Measurements from ENCODE around the gene DENND4C. TPM values are rescaled to one million over a fixed set of nuclear protein-coding genes. Genes with fewer than 3 reads are reported as not detected.
"Not testable (repeated sequence)": the region's sequence is repeated elsewhere in the genome, so short reads cannot be mapped to it uniquely, and the experiment has no call there.

DENND4C gene
- total RNA-seq, 2 donors from 2014 or later, result 18.1 to 22.6 TPM

DNA sequence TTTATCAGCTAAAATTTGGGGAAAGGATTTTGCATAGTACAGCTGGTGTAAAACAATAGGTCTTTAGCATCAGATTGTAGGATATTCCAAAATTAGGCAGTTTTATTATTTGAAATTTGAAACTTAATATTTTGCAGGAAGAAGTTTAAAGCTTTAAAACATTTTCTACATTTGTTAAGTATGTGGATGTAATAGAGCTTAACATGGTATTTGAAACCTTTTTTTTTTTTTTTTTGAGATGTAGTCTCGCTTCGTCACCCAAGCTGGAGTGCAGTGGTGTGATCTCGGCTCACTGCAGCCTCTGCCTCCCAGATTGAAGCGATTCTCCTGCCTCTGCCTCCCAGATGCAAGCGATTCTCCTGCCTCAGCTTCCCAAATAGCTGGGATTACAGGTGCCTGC is 2.9 kb downstream of the DENND4C start:
- H3K4me3 Mint-ChIP-seq, result no peak overlapping the region
- H3K9me3 Mint-ChIP-seq, result no peaks in the 10 kb centered on the region
- H3K27me3 Mint-ChIP-seq, result no peaks in the 10 kb centered on the region
- H3K27ac Mint-ChIP-seq, result no peak overlapping the region
- no peaks in the 10 kb centered on the region for H3K4me1 Mint-ChIP-seq
- ATAC-seq (replicated peaks), result no peak
- no peaks in the 10 kb centered on the region for H3K36me3 Mint-ChIP-seq (ENCODE audit: low read depth)

DNA sequence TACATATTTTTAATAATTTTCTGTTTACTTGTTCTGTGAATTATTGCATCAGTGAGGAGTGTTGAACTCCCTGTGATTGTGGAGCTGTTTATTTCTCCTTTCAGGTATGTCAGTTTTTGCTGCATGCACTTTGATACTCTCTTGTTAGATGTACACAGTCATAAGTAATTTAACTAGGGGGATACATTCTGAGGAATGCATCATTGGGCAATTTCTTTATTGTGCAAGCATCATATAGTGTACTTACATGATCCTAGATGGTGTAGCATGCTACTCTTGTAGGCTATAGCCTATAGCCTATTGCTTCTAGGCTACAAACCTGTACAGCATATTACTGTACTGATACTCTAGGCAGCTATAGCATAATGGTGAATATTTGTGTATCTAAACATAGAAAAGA is 9.5 kb downstream of the DENND4C start:
- H3K27me3 Mint-ChIP-seq, result no peaks in the 10 kb centered on the region
- H3K27ac Mint-ChIP-seq, result no peak overlapping the region
- H3K4me1 Mint-ChIP-seq, result peaks cover 15% of the 10 kb centered on the region
- no peaks in the 10 kb centered on the region for H3K9me3 Mint-ChIP-seq
- H3K4me3 Mint-ChIP-seq, result no peak overlapping the region
- no peak for ATAC-seq (replicated peaks)
- peaks cover 11% of the 10 kb centered on the region for H3K36me3 Mint-ChIP-seq (ENCODE audit: low read depth)

DNA sequence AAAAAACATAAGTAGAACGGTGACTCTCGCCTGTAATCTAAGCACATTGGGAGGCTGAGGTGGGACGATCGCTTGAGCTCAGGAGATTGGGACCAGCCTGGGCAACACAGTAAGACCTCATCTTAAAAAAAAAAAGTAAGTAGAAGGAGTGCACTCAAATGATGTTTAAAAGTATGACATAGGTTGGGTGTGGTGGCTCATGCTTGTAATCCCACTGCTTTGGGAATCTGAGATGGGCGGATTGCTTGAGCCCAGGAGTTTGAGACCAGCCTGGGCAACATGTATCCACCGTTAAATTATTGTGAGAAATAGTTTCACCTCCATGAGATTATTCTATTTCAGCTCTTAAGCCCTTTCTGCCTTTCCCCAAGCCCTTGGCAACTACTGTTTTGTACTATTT is 11.2 kb downstream of the DENND4C start:
- ATAC-seq (replicated peaks), result no peak
- Mint-ChIP-seq H3K27ac (no peak overlapping the region), H3K4me1 (peaks cover 22% of the 10 kb centered on the region), H3K9me3 (no peaks in the 10 kb centered on the region), H3K27me3 (no peaks in the 10 kb centered on the region), H3K4me3 (no peak overlapping the region), H3K36me3 (ENCODE audit: low read depth) (peaks cover 21% of the 10 kb centered on the region)

DNA sequence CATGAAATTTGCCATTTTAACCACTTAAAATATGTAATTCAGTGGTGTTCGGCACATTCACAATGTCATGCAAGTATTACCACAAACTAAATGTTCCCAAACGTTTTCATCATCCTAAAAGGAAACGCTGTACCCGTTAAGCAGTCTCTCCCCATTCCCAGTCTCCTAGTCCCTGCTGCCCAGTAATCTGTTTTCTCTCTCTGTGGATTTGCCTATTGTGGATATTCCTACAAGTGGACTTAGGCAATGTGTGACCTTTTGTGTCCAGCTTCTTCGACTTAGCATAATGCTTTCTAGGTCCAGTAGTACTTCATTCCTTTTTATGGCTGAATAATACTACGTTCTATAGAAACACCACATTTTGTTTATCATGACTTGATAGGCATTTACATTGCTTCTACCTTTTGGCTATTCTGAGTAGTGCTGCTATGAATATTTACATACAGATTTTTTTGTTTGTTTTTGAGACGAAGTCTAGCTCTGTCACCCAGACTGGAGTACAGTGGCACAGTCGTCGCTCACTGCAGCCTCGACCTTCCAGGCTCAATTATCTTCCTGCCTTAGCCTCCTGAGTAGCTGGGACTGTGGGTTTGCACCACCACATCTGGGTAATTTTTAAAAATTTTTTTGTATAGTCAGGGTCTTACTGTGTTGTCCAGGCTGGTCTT is 13.0 kb downstream of the DENND4C start:
- peaks cover 25% of the 10 kb centered on the region for H3K36me3 Mint-ChIP-seq (ENCODE audit: low read depth)
- ATAC-seq (replicated peaks), result no peak
- no peak overlapping the region for H3K27ac Mint-ChIP-seq
- H3K4me3 Mint-ChIP-seq, result no peak overlapping the region
- peaks cover 36% of the 10 kb centered on the region for H3K4me1 Mint-ChIP-seq
- no peaks in the 10 kb centered on the region for H3K9me3 Mint-ChIP-seq
- H3K27me3 Mint-ChIP-seq, result no peaks in the 10 kb centered on the region

DNA sequence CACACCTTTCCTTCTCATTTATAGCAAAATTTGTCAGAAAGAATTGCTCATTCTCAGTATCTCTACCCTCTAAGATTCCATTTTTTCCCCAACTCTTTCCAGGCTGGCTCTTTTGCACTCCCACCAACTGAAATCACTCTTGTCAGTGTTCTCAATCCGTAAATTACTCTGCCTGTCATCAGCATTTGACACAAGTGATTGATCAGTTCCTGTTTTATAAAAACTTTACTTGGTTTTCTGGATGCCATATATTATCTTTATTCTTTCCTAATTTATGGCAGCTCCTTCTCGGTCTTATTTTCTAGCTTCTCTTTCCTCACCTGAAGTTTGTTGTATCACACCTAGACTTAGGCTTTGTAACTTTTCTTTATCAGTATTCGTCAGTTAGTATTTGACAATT is 16.4 kb downstream of the DENND4C start:
- H3K4me3 Mint-ChIP-seq, result no peak overlapping the region
- peak overlapping the region; percentile 3 for H3K27ac Mint-ChIP-seq
- H3K36me3 Mint-ChIP-seq (ENCODE audit: low read depth), result peaks cover 15% of the 10 kb centered on the region
- ATAC-seq (replicated peaks), result no peak
- no peaks in the 10 kb centered on the region for H3K9me3 Mint-ChIP-seq
- H3K4me1 Mint-ChIP-seq, result peaks cover 41% of the 10 kb centered on the region
- no peaks in the 10 kb centered on the region for H3K27me3 Mint-ChIP-seq

DNA sequence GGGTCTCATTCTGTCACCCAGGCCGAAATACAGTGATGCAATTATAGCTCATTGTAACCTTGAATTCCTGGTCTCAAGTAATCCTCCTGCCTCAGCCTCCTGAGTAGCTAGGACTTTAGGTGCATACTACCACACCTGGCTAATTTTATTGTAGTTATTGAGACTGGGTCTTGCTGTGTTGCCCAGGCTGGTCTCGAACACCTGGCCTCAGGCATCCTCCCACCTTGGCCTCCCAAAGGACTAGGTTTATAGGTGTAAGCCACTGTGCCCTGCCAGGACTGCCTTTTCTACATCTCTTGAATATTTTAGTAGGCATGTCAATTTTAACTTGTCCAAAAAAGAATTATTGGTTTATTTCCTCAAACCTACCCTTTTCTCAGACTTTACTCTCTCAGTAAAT is 16.9 kb downstream of the DENND4C start:
- Mint-ChIP-seq H3K4me1 (peaks cover 45% of the 10 kb centered on the region), H3K4me3 (no peak overlapping the region), H3K27ac (peak overlapping the region; percentile 1), H3K27me3 (no peaks in the 10 kb centered on the region), H3K9me3 (no peaks in the 10 kb centered on the region), H3K36me3 (ENCODE audit: low read depth) (peaks cover 15% of the 10 kb centered on the region)
- no peak for ATAC-seq (replicated peaks)

DNA sequence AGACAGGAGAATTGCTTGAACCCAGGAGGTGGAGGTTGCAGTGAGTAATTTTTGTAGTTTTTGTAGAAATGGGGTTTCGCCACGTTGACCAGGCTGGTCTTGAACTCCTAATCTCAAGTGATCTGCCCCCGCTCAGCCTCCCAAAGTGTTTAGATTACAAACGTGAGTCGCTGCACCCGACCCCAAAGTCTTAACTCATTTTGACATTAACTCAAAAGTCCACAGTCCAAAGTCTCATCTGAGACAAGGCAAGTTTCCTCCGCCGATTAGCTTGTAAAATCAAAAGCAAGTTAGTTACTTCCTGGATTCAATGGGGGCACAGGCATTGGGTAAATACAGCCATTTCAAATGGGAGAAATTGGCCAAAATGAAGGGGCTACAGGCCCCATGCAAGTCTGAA is 19.9 kb downstream of the DENND4C start:
- H3K27ac Mint-ChIP-seq; H3K9me3 Mint-ChIP-seq; H3K27me3 Mint-ChIP-seq; ATAC-seq (replicated peaks); H3K4me3 Mint-ChIP-seq: not testable (repeated sequence)
- Mint-ChIP-seq H3K36me3 (ENCODE audit: low read depth) (peaks cover 15% of the 10 kb centered on the region), H3K4me1 (peaks cover 47% of the 10 kb centered on the region)

DNA sequence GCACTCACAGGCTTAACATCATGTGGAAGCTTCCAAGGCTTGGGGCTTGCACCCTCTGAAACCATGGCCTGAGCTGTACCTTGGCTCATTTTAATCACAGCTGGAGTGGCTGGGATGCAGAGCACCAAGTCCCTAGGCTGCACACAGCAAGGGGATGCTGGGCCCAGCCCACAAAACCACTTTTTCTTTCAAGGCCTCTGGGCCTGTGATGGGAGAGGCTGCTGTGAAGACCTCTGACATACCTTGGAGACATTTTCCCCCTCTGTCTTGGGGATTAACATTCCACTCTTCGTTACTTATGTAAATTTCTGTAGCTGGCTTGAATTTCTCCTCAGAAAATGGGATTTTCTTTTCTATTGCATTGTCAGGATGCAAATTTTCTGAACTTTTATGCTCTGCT is 20.7 kb downstream of the DENND4C start:
- ATAC-seq (replicated peaks); H3K36me3 Mint-ChIP-seq (ENCODE audit: low read depth); H3K9me3 Mint-ChIP-seq; H3K4me3 Mint-ChIP-seq; H3K27me3 Mint-ChIP-seq: not testable (repeated sequence)
- Mint-ChIP-seq H3K27ac (peak overlapping the region; percentile 70), H3K4me1 (peaks cover 41% of the 10 kb centered on the region)

DNA sequence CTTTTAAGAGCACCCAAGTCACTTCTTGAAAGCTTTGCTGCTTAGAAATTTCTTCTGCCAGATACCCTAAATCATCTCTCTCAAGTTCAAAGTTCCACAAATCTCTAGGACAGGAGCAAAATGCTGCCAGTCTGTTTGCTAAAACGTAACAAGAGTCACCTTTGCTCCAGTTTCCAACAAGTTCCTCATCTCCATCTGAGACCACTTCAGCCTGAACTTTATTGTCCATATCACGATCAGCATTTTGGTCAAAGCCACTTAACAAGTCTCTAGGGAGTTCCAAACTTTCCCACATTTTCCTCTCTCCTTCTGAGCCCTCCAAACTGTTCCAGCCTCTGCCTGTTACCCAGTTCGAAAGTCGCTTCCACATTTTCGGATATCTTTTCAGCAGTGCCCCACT is 21.1 kb downstream of the DENND4C start:
- not testable (repeated sequence) for H3K9me3 Mint-ChIP-seq; ATAC-seq (replicated peaks); H3K27me3 Mint-ChIP-seq; H3K36me3 Mint-ChIP-seq (ENCODE audit: low read depth)
- Mint-ChIP-seq H3K4me1 (peaks cover 40% of the 10 kb centered on the region), H3K27ac (peak overlapping the region; percentile 70), H3K4me3 (peak overlapping the region; percentile 40)

DNA sequence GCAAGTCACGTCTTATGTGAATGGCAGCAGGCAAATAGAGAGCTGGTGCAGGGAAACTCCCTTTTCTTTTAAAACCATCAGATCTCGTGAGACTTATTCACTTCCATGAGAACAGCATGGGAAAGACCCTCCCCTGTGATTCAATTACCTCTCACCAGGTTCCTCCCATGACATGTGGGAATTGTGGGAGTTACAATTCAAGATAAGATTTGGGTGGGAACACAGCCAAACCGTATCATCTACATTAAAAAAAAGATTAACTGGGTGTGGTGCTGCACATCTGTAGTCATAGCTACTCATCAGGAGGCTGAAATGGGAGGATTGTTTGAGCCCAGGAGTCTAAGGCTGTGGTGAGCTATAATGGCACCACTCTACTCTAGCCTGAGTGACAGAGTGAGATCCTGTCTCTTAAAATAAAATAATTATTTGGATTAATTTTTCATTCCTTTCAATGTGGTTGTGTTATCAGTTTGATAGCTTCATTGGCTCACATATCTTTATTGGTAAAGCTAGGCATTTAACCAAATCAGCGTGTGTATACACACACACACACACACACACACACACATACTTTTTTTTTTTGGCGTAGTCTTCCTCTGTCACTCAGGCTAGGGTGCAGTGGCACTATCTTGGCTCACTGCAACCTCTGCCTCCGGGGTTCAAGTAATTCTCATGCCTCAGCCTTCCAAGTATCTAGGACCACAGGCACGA is 21.8 kb downstream of the DENND4C start:
- H3K9me3 Mint-ChIP-seq, result no peaks in the 10 kb centered on the region
- ATAC-seq (replicated peaks), result peak; percentile 32
- H3K27ac Mint-ChIP-seq, result peak overlapping the region; percentile 70
- peaks cover 33% of the 10 kb centered on the region for H3K4me1 Mint-ChIP-seq
- H3K4me3 Mint-ChIP-seq, result peak overlapping the region; percentile 40
- H3K36me3 Mint-ChIP-seq (ENCODE audit: low read depth), result no peaks in the 10 kb centered on the region
- no peaks in the 10 kb centered on the region for H3K27me3 Mint-ChIP-seq

DNA sequence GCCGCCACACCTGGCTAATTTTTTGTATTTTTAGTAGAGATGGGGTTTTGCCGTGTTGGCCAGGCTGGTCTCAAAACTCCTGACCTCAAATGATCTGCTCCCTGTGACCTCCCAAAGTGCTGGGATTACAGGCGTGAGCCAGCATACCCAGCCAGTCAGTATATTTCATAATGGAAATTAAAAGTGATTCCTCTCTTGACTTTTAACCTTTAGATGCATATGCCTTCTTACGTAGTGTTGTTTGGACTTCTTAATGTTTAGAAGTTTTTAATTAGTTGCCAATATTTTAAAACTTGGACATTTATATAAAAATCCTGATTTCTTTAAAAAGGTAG is 22.4 kb downstream of the DENND4C start:
- Mint-ChIP-seq H3K4me3 (no peak overlapping the region), H3K4me1 (peaks cover 32% of the 10 kb centered on the region), H3K27me3 (no peaks in the 10 kb centered on the region), H3K27ac (peak overlapping the region; percentile 70), H3K9me3 (no peaks in the 10 kb centered on the region), H3K36me3 (ENCODE audit: low read depth) (no peaks in the 10 kb centered on the region)
- ATAC-seq (replicated peaks), result no peak

DNA sequence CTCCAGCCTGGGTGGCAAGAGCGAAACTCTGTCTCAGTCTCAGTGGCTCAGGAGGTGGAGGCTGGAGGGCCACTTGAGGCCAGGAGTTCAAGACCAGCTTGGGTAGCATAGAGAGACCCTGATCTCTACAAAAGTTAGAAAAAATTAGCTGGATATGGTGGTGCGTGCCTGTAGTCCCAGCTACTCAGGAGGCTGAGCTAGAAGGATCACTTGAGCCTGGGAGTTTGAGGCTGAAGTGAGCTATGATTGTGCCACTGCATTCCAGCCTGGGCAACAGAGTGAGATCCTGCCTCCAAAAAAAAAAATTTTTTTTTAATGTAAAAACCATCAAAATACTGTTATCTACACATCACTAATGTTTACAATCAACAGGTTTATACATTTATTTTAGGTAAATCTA is 24.6 kb downstream of the DENND4C start:
- Mint-ChIP-seq H3K27ac (no peak overlapping the region), H3K4me1 (peaks cover 27% of the 10 kb centered on the region), H3K9me3 (no peaks in the 10 kb centered on the region), H3K27me3 (no peaks in the 10 kb centered on the region), H3K4me3 (no peak overlapping the region), H3K36me3 (ENCODE audit: low read depth) (no peaks in the 10 kb centered on the region)
- no peak for ATAC-seq (replicated peaks)

DNA sequence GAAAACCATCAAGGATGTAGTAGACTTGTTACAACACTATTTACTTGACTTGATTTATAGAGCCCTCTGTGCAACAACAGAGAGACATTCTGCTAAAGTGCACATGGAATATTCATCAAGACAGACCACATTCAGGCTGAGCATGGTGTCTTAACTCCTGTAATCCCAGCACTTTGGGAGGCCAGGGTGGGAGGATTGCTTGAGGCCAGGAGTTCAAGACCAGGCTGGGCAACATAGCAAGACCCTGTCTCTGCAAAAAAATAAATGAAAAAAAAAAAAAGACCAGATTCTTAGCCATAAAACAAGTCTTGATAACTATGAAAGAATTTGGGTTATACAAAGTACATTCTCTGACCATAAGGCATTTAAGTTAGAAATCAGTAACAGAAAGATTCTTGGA is 25.3 kb downstream of the DENND4C start:
- no peak for ATAC-seq (replicated peaks)
- Mint-ChIP-seq H3K27ac (no peak overlapping the region), H3K27me3 (no peaks in the 10 kb centered on the region), H3K4me3 (no peak overlapping the region), H3K9me3 (no peaks in the 10 kb centered on the region), H3K36me3 (ENCODE audit: low read depth) (no peaks in the 10 kb centered on the region), H3K4me1 (peaks cover 29% of the 10 kb centered on the region)

DNA sequence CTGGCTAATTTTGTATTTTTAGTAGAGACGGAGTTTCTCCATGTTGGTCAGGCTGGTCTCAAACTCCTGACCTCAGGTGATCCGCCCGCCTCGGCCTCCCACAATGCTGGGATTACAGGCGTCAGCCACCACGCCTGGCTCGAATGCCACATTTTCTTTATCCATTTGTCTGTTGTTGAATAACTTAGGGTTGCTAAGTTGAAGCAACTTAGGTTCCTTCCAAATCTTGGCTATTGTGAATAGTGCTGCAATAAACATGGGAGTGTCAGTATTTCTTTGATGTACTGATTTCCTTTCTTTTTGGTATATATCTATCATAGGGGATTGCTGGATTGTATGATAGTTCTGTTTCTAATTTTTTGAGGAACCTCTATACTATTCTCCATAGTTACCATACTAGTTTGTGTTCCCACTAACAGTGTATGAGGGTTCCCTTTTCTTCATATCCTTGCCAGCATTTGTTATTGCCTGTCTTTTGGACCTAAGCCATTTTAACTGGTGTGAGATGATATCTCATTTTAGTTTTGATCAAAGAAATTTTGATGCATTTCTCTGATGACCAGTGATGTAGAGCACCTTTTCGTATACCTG is 29.3 kb downstream of the DENND4C start:
- H3K27me3 Mint-ChIP-seq; H3K36me3 Mint-ChIP-seq (ENCODE audit: low read depth): not testable (repeated sequence)

DNA sequence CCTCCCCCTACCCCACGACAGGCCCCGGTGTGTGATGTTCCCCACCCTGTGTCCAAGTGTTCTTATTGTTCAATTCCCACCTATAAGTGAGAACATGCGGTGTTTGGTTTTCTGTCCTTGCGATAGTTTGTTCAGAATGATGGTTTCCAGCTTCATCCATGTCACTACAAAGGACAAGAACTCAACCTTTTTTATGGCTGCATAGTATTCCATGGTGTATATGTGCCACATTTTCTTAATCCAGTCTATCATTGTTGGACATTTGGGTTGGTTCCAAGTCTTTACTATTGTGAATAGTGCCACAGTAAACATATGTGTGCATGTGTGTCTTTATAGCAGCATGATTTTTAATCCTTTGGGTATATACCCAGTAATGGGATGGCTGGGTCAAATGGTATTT is 35.1 kb downstream of the DENND4C start:
- H3K27me3 Mint-ChIP-seq; H3K27ac Mint-ChIP-seq; H3K4me3 Mint-ChIP-seq; ATAC-seq (replicated peaks); H3K9me3 Mint-ChIP-seq: not testable (repeated sequence)
- peaks cover 42% of the 10 kb centered on the region for H3K4me1 Mint-ChIP-seq
- peaks cover 13% of the 10 kb centered on the region for H3K36me3 Mint-ChIP-seq (ENCODE audit: low read depth)

More for the DNA sequence above, 29.3 kb downstream of the DENND4C start:
- H3K27ac Mint-ChIP-seq, result peak overlapping the region; percentile 5
- H3K9me3 Mint-ChIP-seq; H3K4me3 Mint-ChIP-seq; ATAC-seq (replicated peaks): not testable (repeated sequence)
- H3K4me1 Mint-ChIP-seq, result peaks cover 16% of the 10 kb centered on the region

Measured in activated T-helper 17 cell treated with anti-CD3 and anti-CD28 coated beads, Interleukin-2, amount 50 U/mL, for 72 hours (primary cell).